ENCODE measurements around the gene CSDE1. TPM values are rescaled to one million over a fixed set of nuclear protein-coding genes. Genes with fewer than 3 reads are reported as not detected.

Gene CSDE1
- polyA plus RNA-seq, 1 of the 3 experiments (the other 2 are of a cell fraction), result 151 TPM

- 0 out of 4 replicates have a peak overlapping the region, but pooled peaks of 1 of the 2 experiments have one; percentile 10 for H3K4me3 ChIP-seq (ENCODE audit: low read depth in 2 of 2, low read length in 1 of 2)
- H3K4me2 ChIP-seq, result no peak overlapping the region
- no peak overlapping the region for H3K9ac ChIP-seq
- H3K9me2 ChIP-seq, result no peaks in the 10 kb centered on the region
- H3K79me2 ChIP-seq (ENCODE audit: insufficient read depth), result no peaks in the 10 kb centered on the region
- ChIA-PET CTCF (interaction anchor here (0.6 to 1.5 kb wide), 10 partner anchors 15 to 694 kb away, joined by 3 to 11 read pairs (median 4); no protein-coding TSS in a partner anchor), POLR2A (no interaction called here)
- peaks cover 17% of the 10 kb centered on the region for H3K27me3 ChIP-seq (ENCODE audit: insufficient read depth)
- no peaks in the 10 kb centered on the region for H3F3A ChIP-seq (replicated peaks; ENCODE audit: insufficient read depth)
- peaks cover 0 to 9% of the 10 kb centered on the region in 2 experiments; a peak in 1 of 4 replicates for H3K4me1 ChIP-seq (ENCODE audit: control insufficient read depth in 1 of 2, insufficient read depth in 2 of 2, low read depth in 1 of 2, low read length in 1 of 2)
- H3K36me3 ChIP-seq (replicated peaks in 1 of 2; ENCODE audit: control insufficient read depth in 1 of 2, insufficient read depth in 2 of 2, low read length in 1 of 2), result no peaks in the 10 kb centered on the region
- no peak overlapping the region for H2AFZ ChIP-seq (ENCODE audit: low read depth)
- no peaks in the 10 kb centered on the region for H4K20me1 ChIP-seq (ENCODE audit: insufficient read depth)
- 50% methylated on average over 9 of the region's 9 CpGs for WGBS (ENCODE audit: low lambda C conversion rate)
- TF ChIP-seq RAD21 (IDR thresholded peaks at IDR 0.05; ENCODE audit: low read length) (peak; percentile 51), TEAD4 (IDR thresholded peaks at IDR 0.05; ENCODE audit: borderline replicate concordance, insufficient read depth) (no peak), SMC3 (IDR thresholded peaks at IDR 0.05; ENCODE audit: low read depth, low read length) (0 out of 2 replicates have a peak, but pooled peaks have one; percentile 18)
- TF ChIP-seq, protein P1, sequence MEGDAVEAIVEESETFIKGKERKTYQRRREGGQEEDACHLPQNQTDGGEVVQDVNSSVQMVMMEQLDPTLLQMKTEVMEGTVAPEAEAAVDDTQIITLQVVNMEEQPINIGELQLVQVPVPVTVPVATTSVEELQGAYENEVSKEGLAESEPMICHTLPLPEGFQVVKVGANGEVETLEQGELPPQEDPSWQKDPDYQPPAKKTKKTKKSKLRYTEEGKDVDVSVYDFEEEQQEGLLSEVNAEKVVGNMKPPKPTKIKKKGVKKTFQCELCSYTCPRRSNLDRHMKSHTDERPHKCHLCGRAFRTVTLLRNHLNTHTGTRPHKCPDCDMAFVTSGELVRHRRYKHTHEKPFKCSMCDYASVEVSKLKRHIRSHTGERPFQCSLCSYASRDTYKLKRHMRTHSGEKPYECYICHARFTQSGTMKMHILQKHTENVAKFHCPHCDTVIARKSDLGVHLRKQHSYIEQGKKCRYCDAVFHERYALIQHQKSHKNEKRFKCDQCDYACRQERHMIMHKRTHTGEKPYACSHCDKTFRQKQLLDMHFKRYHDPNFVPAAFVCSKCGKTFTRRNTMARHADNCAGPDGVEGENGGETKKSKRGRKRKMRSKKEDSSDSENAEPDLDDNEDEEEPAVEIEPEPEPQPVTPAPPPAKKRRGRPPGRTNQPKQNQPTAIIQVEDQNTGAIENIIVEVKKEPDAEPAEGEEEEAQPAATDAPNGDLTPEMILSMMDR (IDR thresholded peaks at IDR 0.05), result peak; percentile 60
- H3K9me3 ChIP-seq, result no peaks in the 10 kb centered on the region
- H3K27ac ChIP-seq (ENCODE audit: low read depth in 2 of 2, low read length in 1 of 2), result no peak overlapping the region
- DNase-seq, result peak; percentile 29
Observed at GRCh38 chr1:114671011-114671938, 86.5 kb downstream of the CSDE1 start.

DNA sequence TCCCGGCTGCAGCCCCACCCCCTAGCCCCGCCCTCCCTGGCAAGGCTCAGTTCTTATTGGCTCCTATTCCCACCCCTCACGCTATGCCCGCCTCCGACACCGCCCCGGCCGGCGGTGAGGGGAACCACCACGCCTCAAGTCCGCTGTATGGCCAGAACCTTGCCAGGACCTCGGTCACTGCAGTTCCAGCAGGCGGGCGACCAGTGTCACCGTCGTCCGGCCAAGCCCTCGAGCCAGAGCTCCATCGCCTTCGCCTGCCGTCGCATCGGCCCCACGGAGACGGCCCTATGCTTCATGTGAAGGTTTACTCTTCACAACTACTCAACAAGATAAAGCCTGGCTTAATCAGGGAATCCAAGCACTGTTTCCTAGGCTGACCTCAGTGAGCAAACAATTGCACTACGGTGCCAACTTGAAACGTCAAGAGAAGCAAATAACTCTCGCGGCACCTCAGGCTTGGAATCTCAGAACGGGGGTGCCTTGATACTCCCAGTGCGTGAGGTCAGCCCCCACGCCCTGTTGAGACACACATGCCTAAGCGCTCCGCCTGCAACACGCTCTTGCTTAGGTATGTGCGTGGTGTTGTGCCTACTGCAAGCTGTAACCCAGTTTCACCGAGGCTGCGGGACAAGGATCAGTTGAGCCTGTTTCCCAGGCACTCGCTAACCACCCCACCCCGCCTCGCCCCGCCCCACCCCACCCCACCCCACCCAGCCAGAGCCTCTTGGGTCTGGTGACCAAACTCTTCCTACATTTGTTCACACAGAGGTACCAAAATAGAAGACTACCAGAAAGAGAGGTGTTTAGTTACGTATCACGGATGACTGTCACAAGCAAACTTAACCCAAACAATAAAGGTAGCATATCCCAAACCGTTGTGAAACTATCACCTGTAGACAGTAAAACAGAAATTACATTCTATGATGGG lies 87.4 kb downstream of the CSDE1 start:
- CTCF ChIA-PET, result interaction anchor here (0.6 to 2.5 kb wide), 10 partner anchors 10 to 693 kb away, joined by 3 to 16 read pairs (median 3); no protein-coding TSS in a partner anchor
- H3K4me1 ChIP-seq (ENCODE audit: control insufficient read depth in 1 of 2, insufficient read depth in 2 of 2, low read depth in 1 of 2, low read length in 1 of 2), result peaks cover 0 to 9% of the 10 kb centered on the region in 2 experiments; a peak in 1 of 4 replicates
- peak; percentile 95 for DNase-seq
- peak overlapping the region; percentile 92; the same call in 1 of the 2 replicates for H2AFZ ChIP-seq (ENCODE audit: low read depth)
- H3K9me3 ChIP-seq, result no peaks in the 10 kb centered on the region
- TF ChIP-seq GABPA (IDR thresholded peaks at IDR 0.05; ENCODE audit: low read depth), result no peak
- no peak for TF ChIP-seq SIN3A (IDR thresholded peaks at IDR 0.05; ENCODE audit: borderline replicate concordance, low read depth, low read length)
- TF ChIP-seq PBX3 (IDR thresholded peaks at IDR 0.05), result peak; percentile 90
- no peak for TF ChIP-seq SMC3 (IDR thresholded peaks at IDR 0.05; ENCODE audit: low read depth, low read length)
- no peak for TF ChIP-seq ELF1 (IDR thresholded peaks at IDR 0.05)
- no peak for TF ChIP-seq RCOR1 (IDR thresholded peaks at IDR 0.05; ENCODE audit: low read length)
- TF ChIP-seq YY1 (IDR thresholded peaks at IDR 0.05; ENCODE audit: low read depth), result no peak
- TF ChIP-seq, protein P2, sequence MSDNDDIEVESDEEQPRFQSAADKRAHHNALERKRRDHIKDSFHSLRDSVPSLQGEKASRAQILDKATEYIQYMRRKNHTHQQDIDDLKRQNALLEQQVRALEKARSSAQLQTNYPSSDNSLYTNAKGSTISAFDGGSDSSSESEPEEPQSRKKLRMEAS (IDR thresholded peaks at IDR 0.05; ENCODE audit: low read depth), result no peak
- POLR2A ChIA-PET, result no interaction called here
- peaks cover 8% of the 10 kb centered on the region; the same call in 1 of the 2 replicates for H3K27me3 ChIP-seq (ENCODE audit: insufficient read depth)
- H3K9me2 ChIP-seq, result no peaks in the 10 kb centered on the region
- H3K36me3 ChIP-seq (replicated peaks in 1 of 2; ENCODE audit: control insufficient read depth in 1 of 2, insufficient read depth in 2 of 2, low read length in 1 of 2), result no peaks in the 10 kb centered on the region
- H3K79me2 ChIP-seq (ENCODE audit: insufficient read depth), result no peaks in the 10 kb centered on the region
- H3K9ac ChIP-seq, result no peak overlapping the region
- WGBS (ENCODE audit: low lambda C conversion rate), result 40% methylated on average over 23 of the region's 45 CpGs
- H3F3A ChIP-seq (replicated peaks; ENCODE audit: insufficient read depth), result no peaks in the 10 kb centered on the region
- H4K20me1 ChIP-seq (ENCODE audit: insufficient read depth), result no peaks in the 10 kb centered on the region
- H3K27ac ChIP-seq (ENCODE audit: low read depth in 2 of 2, low read length in 1 of 2), result no peak overlapping the region
- peak overlapping the region; percentile 85 for H3K4me2 ChIP-seq
- peak overlapping the region; percentile 58 to 80 for H3K4me3 ChIP-seq (ENCODE audit: low read depth in 2 of 2, low read length in 1 of 2)

Measured in SK-N-SH (cell line).